GM21529 (cell line): ENCODE measurements around the gene MISP.
"Not testable (repeated sequence)": the region's sequence is repeated elsewhere in the genome, so short reads cannot be mapped to it uniquely, and the experiment has no call there.

Experiments
- ATAC-seq: cut with Tn5 transposase; IDR thresholded peaks from one replicate; pipeline ENCODE4 v1.9.1; 2021; ENCODE audit not compliant: unreplicated experiment

MISP gene, protein sequence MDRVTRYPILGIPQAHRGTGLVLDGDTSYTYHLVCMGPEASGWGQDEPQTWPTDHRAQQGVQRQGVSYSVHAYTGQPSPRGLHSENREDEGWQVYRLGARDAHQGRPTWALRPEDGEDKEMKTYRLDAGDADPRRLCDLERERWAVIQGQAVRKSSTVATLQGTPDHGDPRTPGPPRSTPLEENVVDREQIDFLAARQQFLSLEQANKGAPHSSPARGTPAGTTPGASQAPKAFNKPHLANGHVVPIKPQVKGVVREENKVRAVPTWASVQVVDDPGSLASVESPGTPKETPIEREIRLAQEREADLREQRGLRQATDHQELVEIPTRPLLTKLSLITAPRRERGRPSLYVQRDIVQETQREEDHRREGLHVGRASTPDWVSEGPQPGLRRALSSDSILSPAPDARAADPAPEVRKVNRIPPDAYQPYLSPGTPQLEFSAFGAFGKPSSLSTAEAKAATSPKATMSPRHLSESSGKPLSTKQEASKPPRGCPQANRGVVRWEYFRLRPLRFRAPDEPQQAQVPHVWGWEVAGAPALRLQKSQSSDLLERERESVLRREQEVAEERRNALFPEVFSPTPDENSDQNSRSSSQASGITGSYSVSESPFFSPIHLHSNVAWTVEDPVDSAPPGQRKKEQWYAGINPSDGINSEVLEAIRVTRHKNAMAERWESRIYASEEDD

DNA sequence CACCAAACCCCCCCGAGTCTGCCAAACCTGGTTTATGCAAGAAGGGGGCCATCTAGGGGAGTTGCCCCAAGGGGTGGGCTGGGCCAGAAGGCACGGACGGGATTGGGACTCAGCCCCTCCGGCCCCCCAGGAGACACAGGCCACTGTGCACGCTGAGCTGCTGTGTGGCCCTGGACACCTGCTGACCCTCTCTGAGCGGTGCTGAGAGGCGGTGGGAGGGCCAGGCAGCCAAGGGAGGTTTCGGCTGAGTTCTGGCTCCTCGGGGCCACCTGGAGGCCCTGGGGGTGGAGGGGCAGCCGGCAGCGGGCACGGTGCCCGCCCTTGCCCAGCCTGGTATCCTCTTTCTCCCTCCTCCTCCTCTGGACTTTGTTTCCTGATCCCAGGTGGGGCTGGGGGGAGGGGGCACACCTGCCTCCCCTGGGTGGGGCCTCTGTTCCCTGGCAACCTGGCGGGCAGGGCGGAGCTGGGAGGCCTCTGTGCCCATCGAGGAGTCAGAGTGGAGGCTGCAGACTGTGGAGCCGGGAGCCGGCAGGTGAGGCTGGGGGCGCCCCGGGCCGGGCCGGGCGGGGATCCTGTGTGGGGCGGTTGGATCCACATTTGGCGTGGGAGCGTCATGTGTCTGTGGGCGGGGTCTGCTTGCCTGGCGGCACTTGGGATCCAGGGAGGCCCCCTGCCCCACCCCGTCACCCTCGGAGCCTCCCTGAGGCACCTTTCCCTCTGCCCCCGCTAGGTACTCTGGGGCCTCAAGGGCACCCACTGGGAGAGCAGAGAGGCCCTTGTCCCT, at the start of gene MISP:
Gene MISP, plus strand, starts transcription at position 473 of the 784 bp plus-strand sequence. CDS start 5,835 bp downstream, outside the sequence.
- no peak for ATAC-seq

DNA sequence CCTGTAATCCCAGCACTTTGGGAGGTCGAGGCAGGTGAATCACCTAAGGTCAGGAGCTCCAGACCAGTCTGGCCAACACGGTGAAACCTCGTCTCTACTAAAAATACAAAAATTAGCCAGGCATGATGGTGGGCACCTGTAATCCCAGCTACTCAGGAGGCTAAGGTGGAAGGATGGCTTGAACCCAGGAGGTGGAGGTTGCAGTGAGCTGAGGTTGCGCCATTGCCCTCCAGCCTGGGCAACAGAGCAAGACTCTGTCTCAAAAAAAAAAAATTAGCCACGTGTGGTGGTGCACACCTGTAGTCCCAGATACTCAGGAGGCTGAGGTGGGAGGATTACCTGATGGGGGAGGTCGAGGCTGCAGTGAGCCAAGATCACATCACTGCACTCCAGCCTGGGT, 48.1 kb upstream of the MISP start:
- ATAC-seq: not testable (repeated sequence)

DNA sequence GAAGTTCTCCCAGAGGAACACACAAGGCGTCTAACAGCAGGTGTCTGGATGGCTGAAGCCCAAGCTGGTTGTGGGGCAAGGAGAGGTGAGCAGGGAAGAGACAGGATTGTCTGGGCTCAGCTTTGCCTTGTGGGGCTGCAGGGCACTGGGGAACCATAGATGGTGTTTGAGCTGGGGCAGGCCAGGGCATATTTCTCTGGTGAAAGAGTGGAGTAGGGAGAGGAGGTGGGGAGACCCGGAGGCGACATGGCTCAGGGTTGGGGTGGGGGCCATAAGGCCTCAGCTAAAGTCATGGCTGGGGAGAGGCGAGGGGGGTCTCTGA, 47.6 kb upstream of the MISP start:
- ATAC-seq: no peak

DNA sequence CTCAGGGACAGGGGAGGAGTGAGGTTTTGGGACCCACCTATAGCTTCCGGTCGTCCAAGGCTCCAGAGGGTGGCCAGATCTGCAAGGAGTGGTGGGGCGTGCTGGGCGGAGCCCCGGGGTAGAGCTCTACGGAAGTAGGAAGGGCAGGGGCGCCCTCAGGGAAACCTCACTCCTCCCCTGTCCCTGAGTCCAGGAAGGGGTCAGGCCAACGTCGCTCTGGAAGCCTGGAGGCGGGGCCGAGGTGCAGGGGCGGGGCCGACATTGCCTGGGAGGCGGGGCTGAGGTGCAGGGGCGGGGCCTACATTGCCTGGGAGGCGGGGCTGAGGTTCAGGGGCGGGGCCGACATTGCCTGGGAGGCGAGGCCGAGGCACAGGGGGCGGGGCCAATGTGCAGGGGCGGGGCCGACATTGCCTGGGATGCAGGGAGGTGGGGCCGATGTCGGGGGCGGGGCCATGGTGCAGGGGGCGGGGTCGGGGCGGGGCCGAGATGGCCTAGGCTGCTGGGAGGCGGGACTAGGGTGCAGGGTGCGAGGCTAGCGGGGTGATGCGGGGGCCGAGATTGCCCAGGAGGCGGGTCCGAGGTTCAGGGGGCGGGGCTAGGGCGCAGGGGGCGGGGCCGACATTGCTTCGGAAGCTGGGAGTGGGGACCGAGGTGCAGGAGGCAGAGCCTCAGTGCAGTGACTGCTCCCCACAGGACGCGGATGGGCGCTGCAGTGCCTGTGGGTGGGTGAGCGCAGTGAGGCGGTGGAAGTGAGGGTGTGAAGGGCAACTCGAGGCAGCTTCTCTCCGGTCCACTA, 47.1 kb upstream of the MISP start:
- ATAC-seq: no peak

DNA sequence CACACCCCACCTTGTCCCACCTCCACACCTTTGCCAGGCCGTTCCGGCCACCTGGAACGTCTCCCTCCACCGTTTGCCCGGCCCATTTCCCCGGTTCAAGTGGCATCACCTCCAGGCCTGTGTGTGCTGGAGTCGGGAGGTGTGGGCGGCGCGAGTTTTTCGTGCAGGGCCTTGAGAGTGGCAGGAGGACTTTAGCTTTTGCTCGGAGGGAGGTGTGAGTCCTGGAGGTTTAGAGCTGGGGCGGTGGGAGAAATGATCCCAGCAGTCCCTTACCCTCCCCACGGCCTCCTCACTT, 46.5 kb upstream of the MISP start:
- ATAC-seq: no peak

DNA sequence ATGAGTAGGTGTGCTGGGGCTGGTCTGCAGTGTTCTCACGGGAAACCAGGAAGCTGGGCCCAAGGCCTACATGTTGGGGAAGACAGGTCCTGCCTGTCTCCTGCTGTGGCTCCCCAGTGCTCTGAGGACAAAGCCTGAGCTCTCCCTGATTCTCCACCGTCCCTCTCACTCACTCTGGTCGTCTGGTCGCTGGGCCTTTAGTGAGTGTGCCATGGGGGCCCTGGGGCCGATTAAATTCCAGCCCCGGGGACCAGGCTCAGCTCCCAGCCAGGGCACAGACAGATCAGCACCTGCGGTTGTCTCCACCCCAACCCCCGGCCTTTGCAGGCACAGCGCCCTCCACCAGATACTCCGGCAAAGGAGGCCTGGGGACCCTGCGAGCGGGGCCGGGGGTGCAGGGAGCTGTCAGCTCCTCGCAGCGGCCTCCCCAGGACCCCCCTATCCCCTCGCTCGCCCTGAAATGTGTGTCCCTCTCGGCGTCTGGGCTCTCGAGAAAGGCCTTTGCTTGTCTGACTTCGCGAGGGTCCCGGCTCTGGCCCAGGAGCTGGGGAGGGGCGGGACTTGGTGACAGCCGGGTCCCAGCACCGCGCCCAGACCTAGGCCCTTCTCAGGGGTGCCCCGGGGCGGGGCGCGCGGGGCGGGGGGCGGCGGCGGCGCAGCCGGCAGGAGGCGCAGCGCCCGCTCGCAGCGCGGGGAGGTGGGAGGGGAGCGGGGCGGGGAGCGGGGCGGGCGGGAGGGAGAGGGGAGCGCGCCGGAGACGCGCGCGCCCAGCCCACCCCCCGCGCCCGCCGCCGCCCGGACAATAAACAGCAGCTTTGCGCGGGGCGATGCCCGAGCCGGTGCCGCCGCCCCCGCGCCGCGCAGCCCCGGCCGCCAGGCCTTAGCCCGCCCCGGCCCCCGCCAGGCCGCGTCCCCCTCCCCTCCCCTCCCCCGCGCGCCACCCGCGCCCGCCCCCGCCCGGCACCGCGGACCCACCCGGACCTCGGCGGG, 42.5 kb upstream of the MISP start, which contains the start of gene PALM:
Gene PALM, plus strand, starts transcription at position 782 of the 990 bp plus-strand sequence. CDS start 212 bp downstream, outside the sequence.
- ATAC-seq: no peak

DNA sequence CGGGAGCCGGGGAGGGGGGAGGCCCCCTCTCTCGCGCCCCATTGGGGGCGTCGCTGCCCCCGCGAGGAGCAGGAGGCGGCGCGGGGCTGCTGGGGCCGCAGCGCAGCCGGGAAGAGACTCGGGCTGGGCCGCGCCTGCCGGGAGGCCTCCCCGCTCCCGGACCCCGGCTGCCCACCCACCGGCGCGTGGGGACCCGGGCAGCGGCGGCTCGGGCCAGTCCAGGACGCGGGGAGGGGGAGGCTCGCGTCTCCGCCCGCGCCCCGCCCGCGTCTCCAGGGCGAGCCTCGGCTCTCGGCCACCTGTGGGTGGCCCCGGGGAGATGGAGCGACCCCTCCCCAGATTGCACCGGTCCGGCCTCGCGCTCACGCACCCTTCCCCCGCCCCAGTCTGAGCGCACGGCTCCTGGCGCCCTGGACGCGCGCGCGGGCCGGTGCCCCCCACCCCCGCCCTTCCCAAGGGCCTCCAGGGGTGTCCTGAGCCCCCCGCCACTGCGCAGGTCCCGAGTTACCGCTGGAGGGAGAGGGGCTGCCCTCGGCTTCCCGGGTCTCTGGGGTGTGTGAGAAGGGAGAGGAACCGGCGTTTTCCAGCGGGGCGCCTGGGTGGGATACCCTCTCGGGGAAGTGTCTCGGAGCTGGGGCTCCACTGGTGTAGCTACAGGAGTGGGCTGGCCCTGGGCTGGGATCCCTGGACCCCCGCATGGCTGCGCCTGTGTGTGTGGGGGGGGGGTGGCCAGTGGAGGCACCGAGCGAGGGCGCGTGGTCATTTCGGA, 41.5 kb upstream of the MISP start:
- no peak for ATAC-seq

DNA sequence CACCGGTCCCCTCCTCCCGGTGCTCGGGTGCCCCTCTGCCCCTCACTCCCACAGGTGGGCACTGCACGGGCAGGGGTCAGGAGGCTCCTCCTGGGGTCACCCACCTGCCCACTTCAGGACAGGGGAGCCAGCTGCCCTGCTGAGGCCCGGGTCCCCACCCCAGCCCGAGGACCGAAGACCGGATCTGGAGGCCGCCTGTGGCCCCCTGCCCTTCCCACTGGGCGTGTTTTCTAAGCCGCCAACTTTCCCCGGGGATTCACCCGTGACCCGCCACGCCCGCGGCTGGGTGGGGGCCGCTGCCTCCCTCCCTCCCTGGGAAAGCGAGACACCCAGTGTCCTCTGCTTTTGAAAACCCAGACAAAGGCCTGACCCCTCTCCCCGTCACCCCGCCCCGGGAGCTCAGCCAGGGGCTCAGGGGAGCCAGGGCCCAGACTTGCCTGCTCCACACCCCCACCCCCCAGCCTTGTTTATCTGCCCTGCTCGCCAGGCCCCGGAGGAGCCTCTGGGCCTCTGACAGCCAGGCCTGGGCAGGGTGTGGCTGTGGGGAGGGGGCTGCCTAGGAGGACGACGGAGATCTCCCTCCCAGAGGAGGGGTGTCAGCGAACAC, 40.8 kb upstream of the MISP start:
- ATAC-seq: no peak

DNA sequence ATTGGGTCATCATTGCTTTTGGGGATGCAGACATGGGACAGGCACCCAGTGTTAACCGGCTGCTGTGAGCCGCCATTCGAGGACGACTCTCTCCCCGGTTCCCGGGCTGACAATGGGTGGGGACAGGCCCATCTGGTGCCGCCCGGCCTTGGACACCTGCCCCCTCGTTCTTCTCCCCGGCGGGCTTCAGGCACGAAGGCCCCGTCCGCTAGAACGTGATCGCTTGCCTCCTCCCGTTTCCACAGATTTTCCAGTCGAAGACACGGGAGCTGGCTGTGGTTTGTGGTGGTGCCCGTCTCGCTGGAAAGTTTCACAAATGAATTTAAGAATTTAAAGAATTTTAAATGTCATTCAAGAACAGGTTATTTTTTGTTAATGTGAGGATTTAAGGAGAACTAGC, 40.1 kb upstream of the MISP start:
- no peak for ATAC-seq

DNA sequence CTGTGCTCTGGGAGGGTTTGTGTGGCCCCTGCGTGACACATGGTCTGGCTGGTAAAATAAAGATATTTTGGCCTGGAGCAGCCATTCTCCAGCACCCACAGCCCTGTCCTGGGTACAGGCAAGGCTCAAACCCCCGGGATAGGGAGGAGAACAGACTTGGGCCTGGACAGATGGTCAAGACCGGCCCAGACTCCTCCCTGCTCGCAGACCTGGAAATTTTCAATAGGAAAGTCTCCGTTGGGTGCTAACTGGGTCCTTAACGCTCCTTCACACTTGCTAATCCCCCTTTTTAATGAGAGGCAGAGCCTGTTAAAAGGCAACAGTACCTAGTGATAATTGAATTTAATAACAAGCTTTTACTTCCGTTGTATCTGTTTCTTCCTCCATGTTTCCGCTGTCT, 39.7 kb upstream of the MISP start:
- no peak for ATAC-seq

DNA sequence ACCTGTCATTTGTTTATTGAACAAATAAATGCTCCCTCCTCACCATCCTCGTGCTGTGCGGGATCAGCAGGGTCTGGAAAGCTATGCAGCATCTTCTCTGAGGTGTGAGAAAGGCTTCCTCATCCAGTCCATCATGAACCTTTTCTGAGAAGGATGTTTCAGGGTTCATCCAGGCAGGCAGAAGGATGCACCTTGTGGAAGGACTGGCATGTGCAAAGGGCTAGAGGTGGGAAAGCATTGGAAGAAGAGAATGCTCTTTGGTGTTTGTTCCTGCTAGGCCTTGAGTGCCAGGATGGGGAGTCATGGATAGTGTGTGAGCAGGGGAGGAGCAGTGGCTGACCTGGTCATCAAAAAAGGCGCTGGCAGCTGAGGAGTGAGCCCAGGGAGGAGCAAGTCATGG, 35.6 kb upstream of the MISP start:
- ATAC-seq: no peak

DNA sequence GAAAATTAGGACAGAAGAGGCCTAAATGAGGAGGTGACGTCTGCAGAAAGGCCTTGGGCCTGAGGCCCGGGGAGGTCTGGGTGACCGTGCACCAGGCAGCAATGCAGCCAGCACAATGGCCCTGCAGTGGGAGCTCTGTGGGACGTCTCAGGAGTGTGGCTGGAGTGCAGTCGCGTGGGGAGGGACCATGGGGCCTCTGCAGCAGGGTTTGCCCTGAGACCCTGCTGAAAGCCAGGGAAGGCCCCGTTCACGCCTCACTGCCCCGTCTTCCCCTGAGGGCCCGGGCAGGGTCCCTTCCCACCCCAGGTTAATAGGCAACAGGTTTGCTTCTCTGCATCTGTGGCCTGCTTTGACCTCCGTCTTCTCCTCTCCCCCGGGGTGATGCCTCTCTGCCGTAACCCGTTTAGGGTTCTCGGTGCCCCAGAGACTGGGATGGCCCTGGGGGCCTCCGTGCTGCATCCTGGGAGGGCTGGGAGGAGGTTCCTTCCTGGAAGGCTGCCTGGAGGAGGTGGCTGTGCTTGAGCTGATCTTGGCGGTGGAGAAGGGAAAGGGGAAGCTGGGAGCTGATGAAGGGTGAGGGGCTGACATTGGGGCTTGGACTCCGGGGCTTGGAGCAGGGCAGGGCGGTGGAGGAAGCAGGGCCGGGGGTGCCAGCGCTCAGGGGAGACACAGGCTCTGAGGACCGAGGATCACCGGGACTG, 32.5 kb upstream of the MISP start:
- no peak for ATAC-seq

DNA sequence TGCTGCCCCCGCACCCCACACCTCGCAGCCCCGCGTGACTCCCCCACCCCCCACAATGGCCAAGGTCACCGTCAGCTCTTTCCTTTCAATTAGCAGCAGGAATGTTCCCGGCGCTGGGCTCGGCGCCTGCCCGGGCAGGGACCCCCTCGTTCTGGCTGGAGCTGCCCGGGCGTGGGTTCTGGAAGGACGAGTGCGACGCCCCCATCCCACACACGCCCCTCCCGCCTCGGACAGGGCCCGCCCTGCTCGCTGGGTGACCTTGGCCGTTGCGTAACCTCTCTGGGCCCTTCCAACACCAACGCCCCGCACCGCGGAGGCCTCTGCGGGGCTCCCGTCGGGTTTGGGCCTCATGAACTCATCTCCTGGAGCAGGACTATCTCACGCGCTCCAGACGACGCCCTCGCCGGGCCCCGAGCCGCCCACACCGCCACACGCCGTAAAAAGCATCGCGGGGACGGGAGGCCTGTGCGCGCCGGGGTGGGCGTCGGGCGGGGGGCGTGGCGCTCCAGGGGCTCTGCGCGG, 31.9 kb upstream of the MISP start:
- no peak for ATAC-seq

DNA sequence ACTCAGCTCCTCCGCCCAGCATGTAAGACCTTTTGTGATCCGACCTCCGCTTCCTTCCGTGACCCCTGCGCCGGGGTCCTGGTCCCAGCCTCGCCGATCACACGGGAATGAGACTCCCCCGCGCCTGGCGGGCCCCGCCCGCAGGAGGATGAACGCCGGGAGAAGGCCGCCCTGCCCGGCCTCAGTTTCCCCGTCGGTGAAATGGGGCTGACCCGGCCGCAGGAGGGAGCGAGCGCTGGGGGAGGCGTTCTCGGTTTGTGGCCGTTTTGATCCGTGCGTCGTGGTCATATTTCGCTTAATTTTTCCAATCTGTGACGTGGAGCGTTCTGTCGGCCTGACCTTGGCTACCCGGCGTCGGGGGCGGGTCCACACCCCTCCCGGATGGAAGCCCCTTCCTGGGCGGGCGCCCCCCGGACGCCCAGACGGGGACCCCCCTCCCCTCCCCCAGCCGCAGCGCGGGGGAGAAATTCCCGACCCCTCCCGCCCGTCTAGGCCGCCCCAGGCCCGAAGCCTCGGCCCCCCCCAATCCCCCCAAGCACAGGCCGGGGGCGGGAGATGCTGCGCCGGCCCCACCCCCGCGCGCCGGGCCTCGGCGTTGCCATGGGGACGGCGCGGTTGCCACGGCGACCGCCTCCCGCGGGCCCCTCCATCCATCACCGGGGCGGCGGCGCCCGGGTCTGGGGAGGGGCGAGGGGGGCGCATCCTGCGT, 31.1 kb upstream of the MISP start:
- no peak for ATAC-seq

DNA sequence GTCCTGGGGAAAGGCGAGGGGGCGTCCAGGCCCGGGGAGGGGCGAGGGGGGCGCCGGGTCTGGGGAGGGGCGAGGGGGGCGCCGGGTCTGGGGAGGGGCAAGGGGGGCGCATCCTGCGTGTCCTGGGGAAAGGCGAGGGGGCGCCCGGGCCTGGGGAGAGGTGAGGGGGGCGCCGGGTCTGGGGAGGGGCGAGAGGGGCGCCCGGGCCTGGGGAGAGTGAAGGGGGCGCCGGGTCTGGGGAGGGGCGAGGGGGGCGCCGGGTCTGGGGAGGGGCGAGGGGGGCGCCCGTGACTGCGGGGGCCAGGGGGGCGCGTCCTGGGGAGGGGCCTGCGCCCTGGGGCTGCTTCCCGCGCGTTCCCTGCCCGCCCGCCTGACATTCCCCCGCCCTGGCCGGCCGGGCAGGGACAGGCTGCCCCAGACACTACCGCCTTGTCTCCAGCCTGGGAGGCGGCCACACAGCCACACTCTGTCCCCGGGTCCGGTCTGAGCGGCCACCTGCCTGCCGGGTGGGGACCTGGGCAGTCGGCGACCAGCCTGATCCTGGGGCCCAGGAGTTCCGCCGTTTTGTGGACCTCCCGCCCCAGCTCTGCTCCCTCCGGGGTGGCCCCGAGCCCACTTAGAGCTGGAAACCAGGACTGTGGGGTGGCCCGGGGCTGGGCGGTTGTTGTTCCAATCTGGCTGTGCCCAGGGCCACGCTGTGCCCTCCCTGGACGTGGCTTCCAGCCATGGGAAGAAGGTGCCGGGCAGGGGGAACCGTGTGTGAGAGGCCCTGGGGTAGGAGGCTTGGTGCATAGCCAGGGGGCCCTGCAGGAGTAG, 30.4 kb upstream of the MISP start:
- ATAC-seq: no peak

DNA sequence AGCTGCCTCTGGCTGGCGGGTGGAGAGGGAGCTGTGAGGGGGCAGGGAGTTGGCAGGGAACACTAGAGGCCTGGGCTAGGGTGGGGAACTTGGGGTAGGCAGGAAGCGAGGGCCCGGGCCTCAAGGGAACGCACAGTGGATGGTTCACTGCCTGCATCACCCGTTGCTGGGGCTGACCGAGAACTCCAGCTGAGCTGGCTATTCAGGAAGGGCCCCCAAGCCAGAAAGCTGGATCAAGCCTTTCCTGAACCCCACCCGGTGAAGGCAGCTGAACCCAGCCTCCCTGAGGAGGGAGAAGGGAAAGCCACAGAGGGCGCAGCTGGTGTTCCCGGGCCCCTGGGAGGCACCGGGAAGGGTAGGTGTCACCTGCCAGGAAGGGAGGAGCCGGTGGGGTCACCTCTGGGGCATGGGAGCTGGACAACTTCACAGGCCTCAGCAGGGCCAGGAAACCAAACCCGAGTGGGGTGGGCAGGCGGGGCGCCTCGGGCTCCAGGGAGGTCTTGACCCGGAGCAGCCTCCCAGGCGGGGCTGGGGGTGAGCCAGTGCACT, 28.3 kb upstream of the MISP start:
- ATAC-seq: no peak
